Neuronal stem cell (in vitro differentiated cells): Measurements from ENCODE around the gene CLEC16A.

Experiments used
- DNase-seq: peaks from one replicate; pipeline ENCODE4 v3.0.0-alpha.2; 2013; ENCODE audit warnings: low spot score
- H2AFZ ChIP-seq: one replicate; pipeline ENCODE4 v1.6.1; 2013; ENCODE audit warnings: mild to moderate bottlenecking, low read length, inconsistent platforms
- H2AK5ac ChIP-seq: 2 replicates; pipeline ENCODE4 v1.6.1; 2013; ENCODE audit warnings: low read depth, mild to moderate bottlenecking, inconsistent platforms, low read length, moderate library complexity, mixed read lengths
- H2BK120ac ChIP-seq: 2 replicates; pipeline ENCODE4 v1.6.1; 2013; ENCODE audit warnings: low read depth, mild to moderate bottlenecking, inconsistent platforms, low read length, moderate library complexity, mixed read lengths
- H2BK12ac ChIP-seq: one replicate; pipeline ENCODE4 v1.6.1; 2013; ENCODE audit warnings: low read length, inconsistent platforms
- H2BK15ac ChIP-seq: 2 replicates; pipeline ENCODE4 v1.6.1; 2013; ENCODE audit warnings: mild to moderate bottlenecking, low read length, inconsistent platforms, mixed read lengths
- H2BK5ac ChIP-seq: one replicate; pipeline ENCODE4 v1.6.1; 2013; ENCODE audit warnings: inconsistent platforms, mild to moderate bottlenecking, low read length, moderate library complexity
- H3K14ac ChIP-seq: one replicate; pipeline ENCODE4 v1.6.1; 2013; ENCODE audit warnings: low read length, inconsistent platforms
- H3K18ac ChIP-seq: 2 replicates; pipeline ENCODE4 v1.6.1; 2013; ENCODE audit warnings: low read length, inconsistent platforms
- H3K23ac ChIP-seq: 2 replicates; pipeline ENCODE4 v1.6.1; 2013; ENCODE audit warnings: low read depth, mild to moderate bottlenecking, mixed read lengths, low read length, inconsistent platforms; ENCODE audit not compliant: poor library complexity
- H3K27ac ChIP-seq: replicated peaks from 3 replicates; pipeline ENCODE4 v1.5.1; 2013; ENCODE audit warnings: low read length, inconsistent platforms
- H3K27me3 ChIP-seq, 3 experiments: 2 replicates each; pipeline ENCODE4 v1.6.1; 2013; ENCODE audit warnings: low read length in 3 of 3, mild to moderate bottlenecking in 2 of 3, inconsistent platforms in 1 of 3, low read depth in 1 of 3, mixed read lengths in 1 of 3, moderate library complexity in 1 of 3; ENCODE audit not compliant: control insufficient read depth in 3 of 3, insufficient read depth in 3 of 3
- H3K36me3 ChIP-seq, 2 donors: replicated peaks in 1 of 2; 2 replicates each; pipeline ENCODE4 v1.6.1; 2013; ENCODE audit warnings: low read length in 2 of 2; ENCODE audit not compliant: control insufficient read depth in 2 of 2, insufficient read depth in 2 of 2
- H3K4ac ChIP-seq: 2 replicates; pipeline ENCODE4 v1.6.1; 2013; ENCODE audit warnings: inconsistent platforms, mild to moderate bottlenecking, low read length, moderate library complexity
- H3K4me1 ChIP-seq, 2 donors: 1 replicate in 1 of 2; 2 replicates in 1 of 2; pipeline ENCODE4 v1.6.1; 2013; ENCODE audit warnings: low read length in 2 of 2, low read depth in 1 of 2; ENCODE audit not compliant: control insufficient read depth in 2 of 2, insufficient read depth in 1 of 2
- H3K4me2 ChIP-seq: one replicate; pipeline ENCODE4 v1.6.1; 2013; ENCODE audit warnings: mild to moderate bottlenecking, low read length, inconsistent platforms; ENCODE audit not compliant: insufficient read depth, poor library complexity, severe bottlenecking
- H3K4me3 ChIP-seq, 2 donors: 2 replicates each; pipeline ENCODE4 v1.5.1; 2013; ENCODE audit warnings: low read length in 2 of 2, mild to moderate bottlenecking in 2 of 2, inconsistent platforms in 1 of 2, moderate library complexity in 1 of 2
- H3K79me1 ChIP-seq: one replicate; pipeline ENCODE4 v1.6.1; 2013; ENCODE audit warnings: low read depth, mild to moderate bottlenecking, inconsistent platforms, low read length, moderate library complexity
- H3K9ac ChIP-seq: one replicate; pipeline ENCODE4 v1.6.1; 2013; ENCODE audit warnings: mild to moderate bottlenecking, low read depth, low read length, inconsistent platforms; ENCODE audit not compliant: poor library complexity
- H3K9me3 ChIP-seq, 2 donors: replicated peaks in 1 of 2; 2 replicates each; pipeline versions ENCODE3 to v1.6.1; 2013; ENCODE audit warnings: low read length in 2 of 2, mild to moderate bottlenecking in 2 of 2, inconsistent platforms in 1 of 2, low read depth in 1 of 2, mixed read lengths in 1 of 2, moderate library complexity in 1 of 2; ENCODE audit not compliant: control insufficient read depth in 2 of 2, insufficient read depth in 1 of 2
- H4K8ac ChIP-seq: one replicate; pipeline ENCODE4 v1.6.1; 2013; ENCODE audit warnings: low read depth, mild to moderate bottlenecking, inconsistent platforms, low read length, moderate library complexity
- H4K91ac ChIP-seq: one replicate; pipeline ENCODE4 v1.6.1; 2013; ENCODE audit warnings: low read length, low read depth, mild to moderate bottlenecking, inconsistent platforms; ENCODE audit not compliant: poor library complexity
- WGBS, 2 donors: extraction: QIAGEN DNeasy Blood & Tissue Kit; methylation state at CpG; one replicate each; pipeline ENCODE4 v1.1.7; 2013; ENCODE audit warnings: missing lambda C conversion rate in 2 of 2, mixed read lengths in 1 of 2; ENCODE audit not compliant: insufficient read length in 2 of 2, insufficient replicate concordance in 1 of 2; ENCODE audit errors: extremely low coverage in 2 of 2; 5-methylcytosine and 5-hydroxymethylcytosine counted together

The CLEC16A gene

DNA sequence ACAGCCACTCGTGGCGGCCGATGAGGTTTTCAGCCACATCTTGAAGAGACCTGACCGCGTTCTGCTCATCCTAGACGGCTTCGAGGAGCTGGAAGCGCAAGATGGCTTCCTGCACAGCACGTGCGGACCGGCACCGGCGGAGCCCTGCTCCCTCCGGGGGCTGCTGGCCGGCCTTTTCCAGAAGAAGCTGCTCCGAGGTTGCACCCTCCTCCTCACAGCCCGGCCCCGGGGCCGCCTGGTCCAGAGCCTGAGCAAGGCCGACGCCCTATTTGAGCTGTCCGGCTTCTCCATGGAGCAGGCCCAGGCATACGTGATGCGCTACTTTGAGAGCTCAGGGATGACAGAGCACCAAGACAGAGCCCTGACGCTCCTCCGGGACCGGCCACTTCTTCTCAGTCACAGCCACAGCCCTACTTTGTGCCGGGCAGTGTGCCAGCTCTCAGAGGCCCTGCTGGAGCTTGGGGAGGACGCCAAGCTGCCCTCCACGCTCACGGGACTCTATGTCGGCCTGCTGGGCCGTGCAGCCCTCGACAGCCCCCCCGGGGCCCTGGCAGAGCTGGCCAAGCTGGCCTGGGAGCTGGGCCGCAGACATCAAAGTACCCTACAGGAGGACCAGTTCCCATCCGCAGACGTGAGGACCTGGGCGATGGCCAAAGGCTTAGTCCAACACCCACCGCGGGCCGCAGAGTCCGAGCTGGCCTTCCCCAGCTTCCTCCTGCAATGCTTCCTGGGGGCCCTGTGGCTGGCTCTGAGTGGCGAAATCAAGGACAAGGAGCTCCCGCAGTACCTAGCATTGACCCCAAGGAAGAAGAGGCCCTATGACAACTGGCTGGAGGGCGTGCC lies 37.2 kb upstream of the CLEC16A start:
- H3K9ac ChIP-seq: no peak overlapping the region
- no CpG with 5 or more reads among the region's 46 CpGs for WGBS, 2 donors
- DNase-seq: no peak
- H2AFZ ChIP-seq: no peak overlapping the region
- no peak overlapping the region for H3K4me3 ChIP-seq
- H3K9me3 ChIP-seq: no peaks in the 10 kb centered on the region
- peaks cover 0 to 5% (median 0%) of the 10 kb centered on the region in 3 experiments for H3K27me3 ChIP-seq
- H3K18ac ChIP-seq: peak overlapping the region; percentile 8
- H2BK5ac ChIP-seq: peak overlapping the region; percentile 30
- H2BK15ac ChIP-seq: peak overlapping the region; percentile 41
- no peak overlapping the region for H3K4ac ChIP-seq
- peak overlapping the region; percentile 48 for H3K23ac ChIP-seq
- no peaks in the 10 kb centered on the region for H3K36me3 ChIP-seq
- H3K27ac ChIP-seq: no peak overlapping the region
- no peak overlapping the region for H4K8ac ChIP-seq
- no peak overlapping the region for H2BK12ac ChIP-seq
- H2BK120ac ChIP-seq: no peak overlapping the region
- H3K14ac ChIP-seq: no peak overlapping the region
- H3K4me2 ChIP-seq: no peak overlapping the region
- H2AK5ac ChIP-seq: peak overlapping the region; percentile 38
- no peaks in the 10 kb centered on the region for H3K79me1 ChIP-seq
- no peaks in the 10 kb centered on the region for H3K4me1 ChIP-seq
- no peak overlapping the region for H4K91ac ChIP-seq

DNA sequence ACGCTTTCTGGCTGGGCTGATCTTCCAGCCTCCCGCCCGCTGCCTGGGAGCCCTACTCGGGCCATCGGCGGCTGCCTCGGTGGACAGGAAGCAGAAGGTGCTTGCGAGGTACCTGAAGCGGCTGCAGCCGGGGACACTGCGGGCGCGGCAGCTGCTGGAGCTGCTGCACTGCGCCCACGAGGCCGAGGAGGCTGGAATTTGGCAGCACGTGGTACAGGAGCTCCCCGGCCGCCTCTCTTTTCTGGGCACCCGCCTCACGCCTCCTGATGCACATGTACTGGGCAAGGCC lies 36.7 kb upstream of the CLEC16A start:
- no peak overlapping the region for H3K4me3 ChIP-seq
- H3K9me3 ChIP-seq: no peaks in the 10 kb centered on the region
- no peak overlapping the region for H3K9ac ChIP-seq
- H3K36me3 ChIP-seq: no peaks in the 10 kb centered on the region
- no peaks in the 10 kb centered on the region for H3K79me1 ChIP-seq
- H3K27me3 ChIP-seq: peaks cover 0 to 5% (median 0%) of the 10 kb centered on the region in 3 experiments
- no peak overlapping the region for H2AK5ac ChIP-seq
- no peak overlapping the region for H4K91ac ChIP-seq
- no peak overlapping the region for H3K27ac ChIP-seq
- H3K18ac ChIP-seq: no peak overlapping the region
- no CpG with 5 or more reads among the region's 21 CpGs for WGBS, 2 donors
- no peak overlapping the region for H2BK12ac ChIP-seq
- H3K4ac ChIP-seq: no peak overlapping the region
- H2BK5ac ChIP-seq: peak overlapping the region; percentile 30
- H3K23ac ChIP-seq: peak overlapping the region; percentile 48
- no peak overlapping the region for H2BK15ac ChIP-seq
- no peak overlapping the region for H3K14ac ChIP-seq
- no peak overlapping the region for H3K4me2 ChIP-seq
- no peak overlapping the region for H2AFZ ChIP-seq
- H2BK120ac ChIP-seq: no peak overlapping the region
- no peak for DNase-seq
- H4K8ac ChIP-seq: no peak overlapping the region
- H3K4me1 ChIP-seq: no peaks in the 10 kb centered on the region

DNA sequence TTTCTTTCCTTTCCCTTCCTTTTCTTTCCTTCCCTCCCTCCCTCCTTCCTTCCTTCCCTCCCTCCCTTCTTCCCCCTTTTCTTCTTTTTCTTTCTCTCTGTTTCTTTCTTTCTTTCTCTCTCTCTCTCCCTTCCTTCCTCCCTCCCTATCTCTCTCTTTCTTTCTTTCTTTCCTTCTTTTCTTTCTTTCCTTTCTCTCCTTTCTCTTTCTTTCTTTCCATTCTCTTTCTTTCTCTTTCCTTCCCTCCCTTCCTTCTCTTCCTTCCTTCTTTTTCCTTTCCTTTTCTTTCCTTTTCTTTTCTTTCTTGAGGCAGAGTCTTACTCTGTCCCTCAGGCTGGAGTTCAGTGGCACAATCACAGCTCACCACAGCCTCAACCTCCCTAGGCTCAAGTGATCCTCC lies 33.1 kb upstream of the CLEC16A start:
- no peak overlapping the region for H3K9ac ChIP-seq

DNA sequence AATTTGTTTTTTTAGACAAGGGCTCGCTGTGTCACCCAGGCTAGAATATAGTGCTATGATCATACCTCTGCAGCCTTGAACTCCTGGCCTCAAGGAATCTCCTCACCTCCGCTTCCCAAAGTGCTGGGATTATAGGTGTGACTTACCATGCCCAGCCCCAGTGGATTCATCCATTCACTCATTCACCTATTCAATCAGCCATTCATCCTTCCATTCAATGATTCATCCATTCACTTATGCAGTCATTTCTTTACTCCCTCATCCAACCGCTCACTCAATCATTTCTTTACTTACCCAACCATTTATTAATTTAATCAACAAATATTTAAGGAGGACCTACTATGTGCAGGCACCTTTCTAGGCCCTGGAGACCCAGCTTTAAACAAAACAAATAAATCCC lies 27.8 kb upstream of the CLEC16A start:
- Histone ChIP-seq H3K9ac (no peak overlapping the region), H3K14ac (no peak overlapping the region), H3K23ac (no peak overlapping the region), H2BK15ac (no peak overlapping the region), H2BK5ac (no peak overlapping the region), H2AFZ (no peak overlapping the region), H3K27me3 (peaks cover 0 to 3% (median 0%) of the 10 kb centered on the region in 3 experiments), H3K4ac (no peak overlapping the region), H4K8ac (no peak overlapping the region), H3K4me1 (peaks cover 0 to 4% of the 10 kb centered on the region in 2 donors), H3K18ac (no peak overlapping the region), H2AK5ac (no peak overlapping the region), H3K4me2 (no peak overlapping the region), H3K27ac (no peak overlapping the region), H3K9me3 (no peaks in the 10 kb centered on the region), H2BK12ac (no peak overlapping the region), H2BK120ac (no peak overlapping the region), H3K79me1 (no peaks in the 10 kb centered on the region), H4K91ac (no peak overlapping the region), H3K4me3 (no peak overlapping the region), H3K36me3 (no peaks in the 10 kb centered on the region)
- 100% methylated on average over 1 of the region's 3 CpGs for WGBS, 2 donors
- DNase-seq: no peak

More for the DNA sequence above, 33.1 kb upstream of the CLEC16A start:
- Histone ChIP-seq H3K18ac (no peak overlapping the region), H3K4me1 (no peaks in the 10 kb centered on the region), H3K14ac (no peak overlapping the region), H2AFZ (no peak overlapping the region), H2AK5ac (no peak overlapping the region), H3K27me3 (peaks cover 0 to 8% (median 0%) of the 10 kb centered on the region in 3 experiments), H3K9me3 (no peaks in the 10 kb centered on the region), H3K36me3 (no peaks in the 10 kb centered on the region), H3K4me2 (no peak overlapping the region), H3K4me3 (no peak overlapping the region), H2BK12ac (no peak overlapping the region), H4K91ac (no peak overlapping the region), H3K4ac (no peak overlapping the region), H2BK5ac (no peak overlapping the region), H3K79me1 (no peaks in the 10 kb centered on the region), H3K27ac (no peak overlapping the region), H4K8ac (no peak overlapping the region), H3K23ac (no peak overlapping the region), H2BK15ac (no peak overlapping the region), H2BK120ac (no peak overlapping the region)
- DNase-seq: no peak
